Effector CD8-positive, alpha-beta T cell (primary cell): ENCODE results near the gene SCG2.
"Not testable (repeated sequence)": the region's sequence is repeated elsewhere in the genome, so short reads cannot be mapped to it uniquely, and the experiment has no call there.

Experiments
- DNase-seq: peaks from one replicate; lab custom pipeline; 2025; lab: John Stamatoyannopoulos, UW

SCG2 gene

GRCh38 chr2:223613017-223613950 lies 11.1 kb upstream of the SCG2 start:
- DNase-seq = no peak

- DNase-seq = no peak
These were observed 10.3 kb upstream of the SCG2 start for GRCh38 chr2:223612501-223612900.

GRCh38 chr2:223611061-223611460 lies 8.9 kb upstream of the SCG2 start:
- no peak for DNase-seq

- no peak for DNase-seq
These were observed 5.3 kb upstream of the SCG2 start for GRCh38 chr2:223607476-223607875.

GRCh38 chr2:223606946-223607345 lies 4.8 kb upstream of the SCG2 start:
- DNase-seq = no peak

GRCh38 chr2:223604231-223604630 lies 2.1 kb upstream of the SCG2 start:
- no peak for DNase-seq

GRCh38 chr2:223602972-223603371 lies 811 bp upstream of the SCG2 start:
- DNase-seq = no peak

- no peak for DNase-seq
These were observed 1.1 kb downstream of the SCG2 start for GRCh38 chr2:223601018-223601417.

GRCh38 chr2:223599640-223600380 lies 2.4 kb downstream of the SCG2 start:
- no peak for DNase-seq

- no peak for DNase-seq
These were observed 3.0 kb downstream of the SCG2 start for GRCh38 chr2:223598994-223599639.

- DNase-seq = no peak
These were observed 5.1 kb downstream of the SCG2 start for GRCh38 chr2:223597076-223597475.

GRCh38 chr2:223596208-223596607 lies 6.0 kb downstream of the SCG2 start:
- no peak for DNase-seq

- DNase-seq = no peak
These were observed 7.3 kb downstream of the SCG2 start for GRCh38 chr2:223594831-223595230.

- DNase-seq = no peak
These were observed 7.9 kb downstream of the SCG2 start for GRCh38 chr2:223594259-223594658.

GRCh38 chr2:223592689-223593088 lies 9.5 kb downstream of the SCG2 start:
- not testable (repeated sequence) for DNase-seq

GRCh38 chr2:223591596-223591995 lies 10.6 kb downstream of the SCG2 start:
- DNase-seq = no peak

- DNase-seq = no peak
These were observed 11.2 kb downstream of the SCG2 start for GRCh38 chr2:223590964-223591363.

- no peak for DNase-seq
These were observed 12.3 kb downstream of the SCG2 start for GRCh38 chr2:223589901-223590300.

GRCh38 chr2:223588251-223588650 lies 13.9 kb downstream of the SCG2 start:
- no peak for DNase-seq

GRCh38 chr2:223587301-223587700 lies 14.9 kb downstream of the SCG2 start:
- no peak for DNase-seq

GRCh38 chr2:223586261-223586660 lies 15.9 kb downstream of the SCG2 start:
- no peak for DNase-seq

- DNase-seq = no peak
These were observed 16.5 kb downstream of the SCG2 start for GRCh38 chr2:223585666-223586065.

- DNase-seq = no peak
These were observed 20.2 kb downstream of the SCG2 start for GRCh38 chr2:223582001-223582400.
